Right cardiac atrium (tissue), 5 donors: ENCODE results near the gene FCN2. TPM values are rescaled to one million over a fixed set of nuclear protein-coding genes. Genes with fewer than 3 reads are reported as not detected.
A peak's percentile ranks its signal among the peaks of the same experiment; 100 is the strongest.

Source experiments
- ATAC-seq, 2 donors: fragments of 200-7000 bp; cut with Tn5 transposase; one replicate each; pipeline versions ENCODE4 v1.8.0 to v1.9.1; 2020; ENCODE audit warnings: moderate library complexity in 2 of 2, mild to moderate bottlenecking in 1 of 2
- DNase-seq, 3 donors: peaks; one replicate each; pipeline ENCODE4 v3.0.0-alpha.2; 2020
- H3K27ac ChIP-seq: one replicate; pipeline ENCODE4 v1.5.1; 2013; ENCODE audit warnings: mild to moderate bottlenecking, low read length, control low read depth, moderate library complexity
- H3K27me3 ChIP-seq: one replicate; pipeline ENCODE4 v1.6.1; 2013; ENCODE audit not compliant: control insufficient read depth, insufficient read depth
- H3K4me1 ChIP-seq: one replicate; pipeline ENCODE4 v1.6.1; 2013; ENCODE audit warnings: low read length; ENCODE audit not compliant: control insufficient read depth, insufficient read depth
- H3K4me3 ChIP-seq: one replicate; pipeline ENCODE4 v1.5.1; 2013; ENCODE audit warnings: low read length, control low read depth
- H3K9me3 ChIP-seq: one replicate; pipeline ENCODE4 v1.6.1; 2013; ENCODE audit warnings: low read length; ENCODE audit not compliant: control insufficient read depth
- WGBS: extraction: QIAGEN DNeasy Blood & Tissue Kit; methylation state at CpG from one replicate; pipeline ENCODE4 v1.1.7; 2013; 5-methylcytosine and 5-hydroxymethylcytosine counted together
- intact Hi-C, 4 donors: fragments of 100-400 bp; cut with DNase I; formaldehyde crosslinking; loops; one replicate each; pipeline versions ENCODE4 v1.11.0 to v1.14.0; 2022 to 2023
- polyA plus RNA-seq: library from polyadenylated mRNA; stranded (reverse); fragments of 200-250 nt; gene quantifications from one replicate; pipeline ENCODE4 v1.2.3, GENCODE V29; 2013
- total RNA-seq, 4 donors: library from RNA; stranded (reverse); fragmentation: NEBNext Ultra II Directional; extraction: Animal tissue kit (Norgen Biotek cat#: 25700); gene quantifications; one replicate each; pipeline ENCODE4 v1.2.1, GENCODE V29; 2021
- donor health status: healthy with polysubstance abuse.
- donor health status: DM: no; HTN: yes; CAD: no.
- donor health status: DM: no; HTN: no; CAD: no.
- donor health status: DM: no; HTN: yes; CAD: no; lungs with severe emphysema.
- donor health status: DM: yes; HTN: yes; CAD: no.

Gene FCN2
- total and polyA plus RNA-seq, 5 donors, result 0.72 TPM; not detected in 4

GRCh38 chr9:134915046-134915985 lies 34.7 kb downstream of the FCN2 start:
- Histone ChIP-seq H3K27me3 (no peaks in the 10 kb centered on the region), H3K9me3 (no peaks in the 10 kb centered on the region), H3K4me3 (no peak overlapping the region), H3K4me1 (no peaks in the 10 kb centered on the region), H3K27ac (no peak overlapping the region)
- WGBS, result 93% methylated on average over 26 of the region's 26 CpGs
- no peak for ATAC-seq
- peak in 1 of 3 donors; percentile 29 for DNase-seq
- intact Hi-C loops, result no loop called here

GRCh38 chr9:134916161-134916665 lies 35.6 kb downstream of the FCN2 start:
- 83% methylated on average over 8 of the region's 8 CpGs for WGBS
- no peaks in the 10 kb centered on the region for H3K4me1 ChIP-seq
- no peak overlapping the region for H3K4me3 ChIP-seq
- no peaks in the 10 kb centered on the region for H3K27me3 ChIP-seq
- intact Hi-C loops, result no loop called here
- peak in 2 of 3 donors; percentile 21 to 39 for DNase-seq
- no peak for ATAC-seq
- no peak overlapping the region for H3K27ac ChIP-seq
- H3K9me3 ChIP-seq, result no peaks in the 10 kb centered on the region

- Histone ChIP-seq H3K4me3 (no peak within 1 kb of the TSS), H3K27ac (no peak within 1 kb of the TSS), H3K9me3 (no peaks in the 10 kb centered on the region), H3K4me1 (no peaks in the 10 kb centered on the region), H3K27me3 (no peaks in the 10 kb centered on the region)
- intact Hi-C loops, result no loop called here
- WGBS, result 71% methylated on average over 11 of the region's 11 CpGs
- DNase-seq (peak in 2 of 3 donors; percentile 22 to 41), ATAC-seq (no peak)
Observed at GRCh38 chr9:134917431-134918373, 37.1 kb downstream of the FCN2 start, which contains the start of gene FCN1. TSS of gene FCN1 (minus strand) at chr9:134917912. CDS start at chr9:134917871, 41 bp downstream.

- intact Hi-C loops, result no loop called here
- no peaks in the 10 kb centered on the region for H3K4me1 ChIP-seq
- peak in 1 of 3 donors; percentile 8 for DNase-seq
- H3K27me3 ChIP-seq, result no peaks in the 10 kb centered on the region
- no peak overlapping the region for H3K27ac ChIP-seq
- ATAC-seq, result no peak
- H3K9me3 ChIP-seq, result no peaks in the 10 kb centered on the region
- WGBS, result 92% methylated on average over 10 of the region's 10 CpGs
- H3K4me3 ChIP-seq, result no peak overlapping the region
Observed at GRCh38 chr9:134918646-134919045, 38.0 kb downstream of the FCN2 start.

GRCh38 chr9:134919303-134919702 lies 38.7 kb downstream of the FCN2 start:
- no peak overlapping the region for H3K4me3 ChIP-seq
- WGBS, result 90% methylated on average over 3 of the region's 3 CpGs
- intact Hi-C loops, result no loop called here
- no peak for ATAC-seq
- H3K9me3 ChIP-seq, result no peaks in the 10 kb centered on the region
- DNase-seq, result no peak
- H3K4me1 ChIP-seq, result no peaks in the 10 kb centered on the region
- H3K27me3 ChIP-seq, result no peaks in the 10 kb centered on the region
- H3K27ac ChIP-seq, result no peak overlapping the region

GRCh38 chr9:134922066-134922931 lies 41.7 kb downstream of the FCN2 start:
- no peaks in the 10 kb centered on the region for H3K4me1 ChIP-seq
- ATAC-seq (peak; percentile 67 to 83), DNase-seq (peak; percentile 56 to 73 (median 72))
- H3K27ac ChIP-seq, result no peak overlapping the region
- intact Hi-C loops, result no loop called here
- H3K27me3 ChIP-seq, result no peaks in the 10 kb centered on the region
- 81% methylated on average over 14 of the region's 14 CpGs for WGBS
- no peaks in the 10 kb centered on the region for H3K9me3 ChIP-seq
- H3K4me3 ChIP-seq, result no peak overlapping the region

GRCh38 chr9:134922932-134923240 lies 42.3 kb downstream of the FCN2 start:
- ATAC-seq (peak; percentile 55 to 60), DNase-seq (peak in 1 of 3 donors; percentile 57)
- WGBS, result 80% methylated on average over 9 of the region's 9 CpGs
- intact Hi-C loops, result no loop called here
- H3K27ac ChIP-seq, result no peak overlapping the region
- H3K4me3 ChIP-seq, result no peak overlapping the region
- H3K27me3 ChIP-seq, result no peaks in the 10 kb centered on the region
- no peaks in the 10 kb centered on the region for H3K9me3 ChIP-seq
- H3K4me1 ChIP-seq, result no peaks in the 10 kb centered on the region

GRCh38 chr9:134923466-134923865 lies 42.9 kb downstream of the FCN2 start:
- Histone ChIP-seq H3K9me3 (no peaks in the 10 kb centered on the region), H3K4me1 (no peaks in the 10 kb centered on the region), H3K27me3 (no peaks in the 10 kb centered on the region), H3K27ac (no peak overlapping the region), H3K4me3 (no peak overlapping the region)
- intact Hi-C loops, result no loop called here
- WGBS, result 85% methylated on average over 7 of the region's 7 CpGs
- DNase-seq (peak in 1 of 3 donors; percentile 11), ATAC-seq (no peak)

- Histone ChIP-seq H3K4me1 (no peaks in the 10 kb centered on the region), H3K27me3 (no peaks in the 10 kb centered on the region), H3K27ac (no peak overlapping the region), H3K4me3 (no peak overlapping the region), H3K9me3 (no peaks in the 10 kb centered on the region)
- no peak for ATAC-seq
- intact Hi-C loops, result no loop called here
- 79% methylated on average over 7 of the region's 7 CpGs for WGBS
- DNase-seq, result peak in 1 of 3 donors; percentile 19
Observed at GRCh38 chr9:134925011-134925511, 44.5 kb downstream of the FCN2 start.
